22Rv1 (cell line): ENCODE data around the gene CYSLTR2.

Experiments used
- CTCF ChIP-seq: fragments of 450-650 bp; IDR thresholded peaks from 2 replicates; pipeline ENCODE4 v1.5.1; 2017; ENCODE audit warnings: mild to moderate bottlenecking
- ZFX ChIP-seq: fragments of 450-650 bp; IDR thresholded peaks from 2 replicates; pipeline ENCODE4 v1.6.1; 2017; ENCODE audit warnings: antibody characterized with exemption, borderline replicate concordance

GRCh38 chr13:48709213-48709612, 55.5 kb downstream of the CYSLTR2 start:
- no peak for TF ChIP-seq CTCF
- no peak for TF ChIP-seq ZFX
